ENCODE data around the gene HFE. TPM values are rescaled to one million over a fixed set of nuclear protein-coding genes. Genes with fewer than 3 reads are reported as not detected.

Gene HFE
- total RNA-seq (0.66 and 0.99 TPM in 2 replicates), polyA plus RNA-seq (0.28 and 1.3 TPM in 2 replicates)

- DNase-seq (ENCODE audit: low read depth in 1 of 2, low spot score in 1 of 2) = peak; percentile 25 to 68
- no peaks in the 10 kb centered on the region for H3K9me3 ChIP-seq (ENCODE audit: low read depth)
- peaks cover 11% of the 10 kb centered on the region for H3K4me1 ChIP-seq (ENCODE audit: low read depth)
- no peak within 1 kb of the TSS for H3K27ac ChIP-seq
- peak; percentile 20 for TF ChIP-seq CTCF (IDR thresholded peaks at IDR 0.05; ENCODE audit: low read depth, low read length)
- H3K4me3 ChIP-seq = peak within 1 kb of the TSS; percentile 18
- H3K27me3 ChIP-seq = no peaks in the 10 kb centered on the region
- H3K36me3 ChIP-seq = no peaks in the 10 kb centered on the region
Measured at GRCh38 chr6:26087284-26088115, at the start of gene HFE. Gene HFE, plus strand, starts transcription at chr6:26087429. Its CDS starts 12 bp downstream, at chr6:26087441.

GRCh38 chr6:26041946-26042345 is 45.3 kb upstream of the HFE start:
- TF ChIP-seq CTCF (IDR thresholded peaks at IDR 0.05; ENCODE audit: low read depth, low read length) = no peak
- H3K9me3 ChIP-seq (ENCODE audit: low read depth) = no peaks in the 10 kb centered on the region
- no peaks in the 10 kb centered on the region for H3K36me3 ChIP-seq
- no peak overlapping the region for H3K27ac ChIP-seq
- H3K4me1 ChIP-seq (ENCODE audit: low read depth) = no peaks in the 10 kb centered on the region
- DNase-seq (ENCODE audit: low read depth in 1 of 2, low spot score in 1 of 2) = no peak
- H3K27me3 ChIP-seq = no peaks in the 10 kb centered on the region
- no peak overlapping the region for H3K4me3 ChIP-seq

- no peaks in the 10 kb centered on the region for H3K27me3 ChIP-seq
- no peaks in the 10 kb centered on the region for H3K36me3 ChIP-seq
- no peaks in the 10 kb centered on the region for H3K9me3 ChIP-seq (ENCODE audit: low read depth)
- H3K4me3 ChIP-seq = no peak overlapping the region
- H3K4me1 ChIP-seq (ENCODE audit: low read depth) = no peaks in the 10 kb centered on the region
- no peak for TF ChIP-seq CTCF (IDR thresholded peaks at IDR 0.05; ENCODE audit: low read depth, low read length)
- DNase-seq (ENCODE audit: low read depth in 1 of 2, low spot score in 1 of 2) = peak in 1 of 2 donors; percentile 98
- H3K27ac ChIP-seq = no peak overlapping the region
Measured at GRCh38 chr6:26043384-26044139, 43.7 kb upstream of the HFE start.

- H3K4me1 ChIP-seq (ENCODE audit: low read depth) = no peaks in the 10 kb centered on the region
- TF ChIP-seq CTCF (IDR thresholded peaks at IDR 0.05; ENCODE audit: low read depth, low read length) = no peak
- no peak overlapping the region for H3K27ac ChIP-seq
- H3K27me3 ChIP-seq = no peaks in the 10 kb centered on the region
- no peak overlapping the region for H3K4me3 ChIP-seq
- DNase-seq (ENCODE audit: low read depth in 1 of 2, low spot score in 1 of 2) = peak in 1 of 2 donors; percentile 50
- H3K36me3 ChIP-seq = no peaks in the 10 kb centered on the region
- no peaks in the 10 kb centered on the region for H3K9me3 ChIP-seq (ENCODE audit: low read depth)
Measured at GRCh38 chr6:26044140-26045064, 42.8 kb upstream of the HFE start.

Data from cardiac muscle cell (in vitro differentiated cells and primary cell).